Stomach (tissue), 4 donors: Measurements from ENCODE around the gene C5AR2.

Experiments
- CTCF ChIP-seq, 7 experiments: fragments of 450-650 bp in 4 of 7; fragments of 200-600 bp in 3 of 7; sonication (generic) in 3 of 7; IDR thresholded peaks; one replicate each; pipeline ENCODE4 v1.5.1; 2016 to 2019; ENCODE audit warnings: antibody characterized with exemption in 7 of 7, control low read depth in 2 of 7, mild to moderate bottlenecking in 1 of 7
- POLR2AphosphoS5 ChIP-seq, 3 donors: sonication (generic); formaldehyde crosslinking; IDR thresholded peaks; one replicate each; pipeline ENCODE4 v1.6.1; 2016; ENCODE audit warnings: antibody characterized with exemption in 3 of 3

- TF ChIP-seq POLR2AphosphoS5 (IDR thresholded peaks at IDR 0.05) (no peak), CTCF (IDR thresholded peaks at IDR 0.05) (no peak)
Measured at GRCh38 chr19:47331931-47332547, at the start of gene C5AR2.
